H1 (cell line): Measurements from ENCODE around the gene DCAF8.

Source experiments
- BRCA1 ChIP-seq: IDR thresholded peaks from 2 replicates; pipeline ENCODE4 v1.6.1; 2012; ENCODE audit warnings: low read depth, low read length, improper control_type of control experiment
- MAX ChIP-seq: IDR thresholded peaks from 2 replicates; pipeline ENCODE4 v1.6.1; 2012; ENCODE audit warnings: inconsistent platforms
- POLR2A ChIP-seq, 2 experiments: IDR thresholded peaks; 1 replicate in 1 of 2; 2 replicates in 1 of 2; pipeline ENCODE4 v1.6.1; 2011; ENCODE audit warnings: low read depth in 2 of 2, low read length in 2 of 2, mild to moderate bottlenecking in 2 of 2; ENCODE audit errors: control extremely low read depth in 1 of 2
- SP1 ChIP-seq: IDR thresholded peaks from 2 replicates; pipeline ENCODE4 v1.6.1; 2011; ENCODE audit warnings: low read depth, low read length
- TF ChIP-seq, protein P1 (sequence below), 3 experiments: IDR thresholded peaks; 1 replicate in 2 of 3; 2 replicates in 1 of 3; pipeline versions ENCODE4 v1.5.1 to v1.6.1; 2011; ENCODE audit warnings: low read length in 3 of 3, mild to moderate bottlenecking in 3 of 3, inconsistent platforms in 2 of 3, low read depth in 1 of 3, moderate library complexity in 1 of 3; ENCODE audit not compliant: insufficient read depth in 1 of 3; ENCODE audit errors: control extremely low read depth in 1 of 3

DNA sequence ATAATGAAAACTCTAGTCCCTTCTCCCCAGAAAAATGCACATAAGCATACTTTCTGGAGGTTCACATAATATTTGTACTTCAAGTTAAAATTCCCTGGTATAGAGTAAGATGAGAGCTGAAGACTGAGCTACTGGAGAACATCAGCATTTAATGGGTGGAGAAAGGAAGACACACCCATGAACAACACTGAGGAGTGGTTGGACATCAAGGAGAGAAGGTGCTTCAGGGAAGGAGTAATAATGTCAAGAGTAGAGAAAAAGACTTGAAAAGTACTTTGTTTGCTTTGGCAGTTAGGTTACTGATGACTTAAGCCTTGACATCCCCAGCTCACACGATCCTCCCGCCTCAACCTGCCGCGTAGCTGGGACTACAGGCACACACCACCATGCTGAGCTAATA lies 35.3 kb downstream of the DCAF8 start:
- TF ChIP-seq BRCA1 (no peak), POLR2A (IDR thresholded peaks at IDR 0.05; ENCODE audit: control extremely low read depth in 1 of 2, low read depth in 2 of 2, low read length in 2 of 2) (no peak), MAX (no peak), SP1 (no peak)
- TF ChIP-seq, protein P1, sequence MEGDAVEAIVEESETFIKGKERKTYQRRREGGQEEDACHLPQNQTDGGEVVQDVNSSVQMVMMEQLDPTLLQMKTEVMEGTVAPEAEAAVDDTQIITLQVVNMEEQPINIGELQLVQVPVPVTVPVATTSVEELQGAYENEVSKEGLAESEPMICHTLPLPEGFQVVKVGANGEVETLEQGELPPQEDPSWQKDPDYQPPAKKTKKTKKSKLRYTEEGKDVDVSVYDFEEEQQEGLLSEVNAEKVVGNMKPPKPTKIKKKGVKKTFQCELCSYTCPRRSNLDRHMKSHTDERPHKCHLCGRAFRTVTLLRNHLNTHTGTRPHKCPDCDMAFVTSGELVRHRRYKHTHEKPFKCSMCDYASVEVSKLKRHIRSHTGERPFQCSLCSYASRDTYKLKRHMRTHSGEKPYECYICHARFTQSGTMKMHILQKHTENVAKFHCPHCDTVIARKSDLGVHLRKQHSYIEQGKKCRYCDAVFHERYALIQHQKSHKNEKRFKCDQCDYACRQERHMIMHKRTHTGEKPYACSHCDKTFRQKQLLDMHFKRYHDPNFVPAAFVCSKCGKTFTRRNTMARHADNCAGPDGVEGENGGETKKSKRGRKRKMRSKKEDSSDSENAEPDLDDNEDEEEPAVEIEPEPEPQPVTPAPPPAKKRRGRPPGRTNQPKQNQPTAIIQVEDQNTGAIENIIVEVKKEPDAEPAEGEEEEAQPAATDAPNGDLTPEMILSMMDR (IDR thresholded peaks at IDR 0.05; ENCODE audit: control extremely low read depth in 1 of 3, insufficient read depth in 1 of 3, low read depth in 1 of 3, low read length in 3 of 3), result no peak
